HPDE6-E6E7 (cell line): Measurements from ENCODE around the gene YOD1.

ENCODE experiments used
- DNase-seq: peaks from one replicate; pipeline ENCODE4 v3.0.0; 2011; ENCODE audit warnings: missing footprints; ENCODE audit errors: extremely low spot score

The YOD1 gene

GRCh38 chr1:207051191-207051943 lies at the start of gene YOD1:
TSS of gene YOD1 (minus strand) at chr1:207051208. CDS start at chr1:207051030, 178 bp downstream.
- DNase-seq = no peak

GRCh38 chr1:207097871-207098324 lies 46.9 kb upstream of the YOD1 start:
- DNase-seq = no peak

GRCh38 chr1:207093944-207094343 lies 42.9 kb upstream of the YOD1 start:
- DNase-seq = no peak

GRCh38 chr1:207091200-207091908 lies 40.3 kb upstream of the YOD1 start:
- DNase-seq = no peak

- DNase-seq = no peak
Measured at GRCh38 chr1:207089627-207090355, 38.8 kb upstream of the YOD1 start.

GRCh38 chr1:207088701-207089626 lies 38.0 kb upstream of the YOD1 start, which contains the start of gene C4BPB:
TSS of gene C4BPB (plus strand) at chr1:207088860. CDS start at chr1:207089532, 672 bp downstream.
- no peak for DNase-seq

GRCh38 chr1:207088161-207088560 lies 37.2 kb upstream of the YOD1 start:
- DNase-seq = no peak

GRCh38 chr1:207085887-207086286 lies 34.9 kb upstream of the YOD1 start:
- no peak for DNase-seq

GRCh38 chr1:207084701-207085180 lies 33.7 kb upstream of the YOD1 start:
- peak; percentile 53 for DNase-seq

GRCh38 chr1:207084232-207084631 lies 33.2 kb upstream of the YOD1 start:
- no peak for DNase-seq

- no peak for DNase-seq
Measured at GRCh38 chr1:207081806-207082205, 30.8 kb upstream of the YOD1 start.

- DNase-seq = no peak
Measured at GRCh38 chr1:207081088-207081487, 30.1 kb upstream of the YOD1 start.

- no peak for DNase-seq
Measured at GRCh38 chr1:207079706-207080241, 28.8 kb upstream of the YOD1 start.

- DNase-seq = no peak
Measured at GRCh38 chr1:207078578-207079132, 27.6 kb upstream of the YOD1 start.

GRCh38 chr1:207077470-207078377 lies 26.7 kb upstream of the YOD1 start:
- DNase-seq = peak; percentile 53

- no peak for DNase-seq
Measured at GRCh38 chr1:207077012-207077411, 26.0 kb upstream of the YOD1 start.

GRCh38 chr1:207076181-207076955 lies 25.4 kb upstream of the YOD1 start:
- DNase-seq = no peak
